GM15510 (cell line): ENCODE results near the gene VPS9D1.

Experiments
- POLR2A ChIP-seq: IDR thresholded peaks from 3 replicates; pipeline ENCODE4 v1.6.1; 2011; ENCODE audit warnings: borderline replicate concordance; ENCODE audit not compliant: insufficient read length; ENCODE audit errors: extremely low read depth

The VPS9D1 gene

GRCh38 chr16:89693931-89694783 lies 26.5 kb downstream of the VPS9D1 start:
- no peak for TF ChIP-seq POLR2A

DNA sequence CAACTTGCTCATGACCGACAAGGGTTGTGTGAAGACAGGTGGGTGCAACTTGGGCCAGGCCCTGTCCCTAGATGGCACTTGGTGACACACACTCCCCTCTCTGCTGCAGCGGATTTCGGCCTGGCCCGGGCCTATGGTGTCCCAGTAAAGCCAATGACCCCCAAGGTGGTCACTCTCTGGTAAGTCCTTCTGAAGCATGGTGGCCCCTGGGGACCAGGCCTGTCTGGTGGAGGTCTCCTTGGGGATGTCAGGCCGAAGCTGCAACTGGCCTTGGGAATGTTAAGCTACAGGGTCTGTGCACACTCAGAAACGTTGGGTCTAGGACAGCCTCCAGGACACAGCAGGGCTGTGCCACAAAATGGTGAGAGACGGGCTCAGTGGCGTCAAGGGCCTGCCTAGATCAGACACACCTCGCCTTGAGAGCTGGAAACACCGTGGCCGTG lies 27.4 kb downstream of the VPS9D1 start:
- TF ChIP-seq POLR2A: no peak

- no peak for TF ChIP-seq POLR2A
These were observed 28.6 kb downstream of the VPS9D1 start for GRCh38 chr16:89691986-89692569.

DNA sequence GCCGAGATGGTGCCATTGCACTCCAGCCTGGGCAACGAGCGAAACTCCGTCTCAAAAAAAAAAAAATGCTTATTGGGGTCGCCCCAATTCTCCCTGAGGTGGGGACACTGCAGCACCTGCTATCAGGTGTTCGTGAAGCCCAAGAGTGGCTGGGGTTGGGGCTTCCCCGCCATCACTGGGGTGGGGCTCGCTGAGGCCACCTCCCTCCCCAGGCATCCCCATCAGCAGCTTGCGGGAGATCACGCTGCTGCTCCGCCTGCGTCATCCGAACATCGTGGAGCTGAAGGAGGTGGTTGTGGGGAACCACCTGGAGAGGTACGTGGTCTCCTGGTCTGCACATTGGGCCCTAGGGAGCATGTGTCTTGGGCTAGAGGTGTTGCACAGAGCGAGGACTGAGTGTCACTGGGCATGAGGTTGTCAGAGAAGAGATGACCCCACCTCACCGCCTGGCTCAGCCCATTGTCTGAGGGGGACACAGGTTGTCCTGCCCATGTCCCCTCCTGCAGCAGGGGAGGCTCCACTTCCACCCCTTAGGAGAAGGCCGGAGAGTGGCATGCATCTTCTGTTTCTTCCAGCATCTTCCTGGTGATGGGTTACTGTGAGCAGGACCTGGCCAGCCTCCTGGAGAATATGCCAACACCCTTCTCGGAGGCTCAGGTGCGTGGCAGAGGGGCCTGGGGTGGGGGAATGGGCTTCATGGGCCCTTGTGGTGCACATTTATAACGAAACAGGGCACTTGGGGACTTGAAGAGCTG lies 29.3 kb downstream of the VPS9D1 start:
- no peak for TF ChIP-seq POLR2A

DNA sequence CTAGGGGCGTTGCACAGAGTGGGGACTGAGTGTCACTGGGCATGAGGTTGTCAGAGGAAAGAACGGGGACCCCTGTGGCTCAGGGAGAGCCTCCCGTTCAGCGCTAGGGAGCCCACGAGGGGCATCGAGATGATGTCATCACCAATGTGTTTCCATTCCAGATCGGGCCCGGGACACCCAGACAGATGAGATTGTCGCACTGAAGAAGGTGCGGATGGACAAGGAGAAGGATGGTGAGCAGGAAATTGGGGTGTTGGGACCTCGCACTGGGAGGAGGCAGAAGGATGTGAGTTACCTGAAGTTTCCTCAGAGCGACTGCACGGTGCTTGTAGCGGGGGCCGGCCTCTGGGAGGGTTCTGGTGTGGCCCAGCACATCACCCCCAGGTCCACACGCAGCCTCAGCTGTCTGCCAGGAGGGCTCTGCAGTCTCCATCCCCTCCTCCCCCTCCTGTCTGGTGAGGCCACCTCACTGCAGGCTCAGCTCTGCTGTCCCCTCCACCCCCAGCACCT lies 30.3 kb downstream of the VPS9D1 start:
- no peak for TF ChIP-seq POLR2A

DNA sequence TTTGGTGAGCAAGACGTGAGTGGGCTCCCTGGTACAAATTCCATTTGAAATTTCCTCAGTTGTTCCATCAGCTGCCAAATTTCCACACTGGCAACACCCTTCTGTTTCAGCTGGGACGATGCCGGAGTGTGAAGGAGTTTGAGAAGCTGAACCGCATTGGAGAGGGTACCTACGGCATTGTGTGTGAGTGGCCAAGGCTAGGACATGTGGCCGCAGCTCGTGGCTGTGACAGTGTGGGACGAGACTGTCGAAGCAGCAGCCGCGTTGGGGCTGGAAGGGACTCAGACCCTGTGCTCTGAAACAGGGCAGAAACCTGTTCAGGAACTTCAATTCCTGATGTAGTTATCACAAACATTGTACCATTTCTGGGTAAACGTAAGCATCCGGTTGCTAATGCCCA lies 31.6 kb downstream of the VPS9D1 start:
- no peak for TF ChIP-seq POLR2A

DNA sequence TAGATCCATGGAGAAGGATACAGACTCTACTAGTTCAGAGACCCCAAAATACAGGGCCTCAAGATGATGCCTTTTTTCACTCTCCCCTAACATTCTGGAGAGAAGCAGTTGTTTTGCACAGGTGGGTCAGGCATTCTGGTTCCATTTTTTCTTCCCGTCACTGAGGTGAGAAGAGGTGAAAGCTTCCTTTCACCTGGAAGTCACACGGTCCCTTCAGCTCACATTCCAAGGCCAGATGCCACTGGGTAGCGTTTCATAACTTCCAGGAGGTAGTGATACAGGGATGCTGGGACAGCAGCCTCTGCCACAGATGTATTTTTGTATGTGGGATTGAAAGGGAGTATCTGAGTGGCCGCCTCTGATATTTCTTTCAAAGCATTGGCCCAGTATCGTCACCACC lies 32.3 kb downstream of the VPS9D1 start:
- TF ChIP-seq POLR2A: no peak

GRCh38 chr16:89687092-89687940 lies 33.4 kb downstream of the VPS9D1 start:
- TF ChIP-seq POLR2A: no peak

- TF ChIP-seq POLR2A: peak; percentile 93
These were observed 34.1 kb downstream of the VPS9D1 start, which contains the start of gene CDK10 for GRCh38 chr16:89686520-89687091. TSS of gene CDK10 (plus strand) at chr16:89686689. CDS start at chr16:89686711, 22 bp downstream.

GRCh38 chr16:89685916-89686315 lies 34.8 kb downstream of the VPS9D1 start:
- no peak for TF ChIP-seq POLR2A

DNA sequence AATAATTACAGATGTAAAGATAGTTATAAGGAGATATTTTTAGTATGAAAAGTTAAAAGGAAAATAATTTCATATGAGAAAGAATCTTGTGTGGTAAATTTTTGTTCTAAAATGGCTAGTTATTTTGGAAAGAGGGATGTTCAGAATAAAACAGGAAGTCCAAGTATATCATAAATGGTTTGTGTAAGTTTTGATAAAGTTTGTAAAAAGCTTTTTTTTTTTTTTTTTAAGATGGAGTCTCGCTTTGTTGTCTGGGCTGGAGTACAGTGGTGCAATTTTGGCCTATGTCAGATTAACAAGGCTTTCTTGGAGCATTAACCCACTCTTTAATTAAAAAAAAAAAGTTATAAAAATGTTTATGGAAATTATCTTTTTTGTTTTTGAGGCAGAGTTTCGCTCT lies 42.4 kb downstream of the VPS9D1 start:
- TF ChIP-seq POLR2A: no peak

DNA sequence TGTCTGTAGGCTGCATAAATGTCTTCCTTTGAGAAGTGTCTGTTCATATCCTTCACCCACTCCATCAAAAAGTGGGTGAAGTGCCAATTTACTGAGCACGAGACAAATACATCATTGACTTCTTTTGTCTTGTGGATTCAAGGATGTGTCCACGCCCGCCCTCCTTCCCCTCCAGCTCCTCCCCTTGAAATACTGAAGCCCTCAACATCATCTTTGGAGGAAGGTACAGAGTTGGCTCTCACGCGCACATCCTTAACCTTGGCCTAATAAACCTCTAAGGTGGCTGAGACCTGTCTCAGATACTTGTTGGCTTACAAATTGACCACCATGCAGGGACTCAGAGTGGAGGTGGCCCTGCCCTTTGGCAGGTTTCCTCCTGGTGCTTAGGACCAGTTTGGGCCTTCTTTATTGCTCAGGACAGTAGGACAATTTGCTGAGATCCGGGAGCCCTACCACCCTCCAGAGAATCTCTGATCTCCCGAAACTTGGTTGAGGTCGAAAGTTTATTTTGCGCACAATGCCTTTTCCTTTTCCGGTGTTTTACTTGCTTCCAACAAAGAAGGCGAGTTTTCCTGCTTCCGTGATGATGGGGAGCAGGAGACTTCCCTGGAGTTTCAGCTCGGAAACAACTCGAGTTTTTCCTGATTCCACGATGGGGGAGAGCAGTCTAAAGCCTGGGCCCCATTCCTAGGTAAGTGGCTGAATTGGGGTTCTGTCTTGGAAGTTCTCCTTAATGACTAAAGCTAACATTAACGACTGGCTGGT lies 48.3 kb downstream of the VPS9D1 start:
- no peak for TF ChIP-seq POLR2A
